Fibroblast of skin of right quadriceps (primary cell): ENCODE data around the gene TOP1.
"Not testable (repeated sequence)": the region's sequence is repeated elsewhere in the genome, so short reads cannot be mapped to it uniquely, and the experiment has no call there.

Experiments used
- DNase-seq: peaks from one replicate; pipeline ENCODE4 v3.0.0-alpha.2; 2013

TOP1 gene

DNA sequence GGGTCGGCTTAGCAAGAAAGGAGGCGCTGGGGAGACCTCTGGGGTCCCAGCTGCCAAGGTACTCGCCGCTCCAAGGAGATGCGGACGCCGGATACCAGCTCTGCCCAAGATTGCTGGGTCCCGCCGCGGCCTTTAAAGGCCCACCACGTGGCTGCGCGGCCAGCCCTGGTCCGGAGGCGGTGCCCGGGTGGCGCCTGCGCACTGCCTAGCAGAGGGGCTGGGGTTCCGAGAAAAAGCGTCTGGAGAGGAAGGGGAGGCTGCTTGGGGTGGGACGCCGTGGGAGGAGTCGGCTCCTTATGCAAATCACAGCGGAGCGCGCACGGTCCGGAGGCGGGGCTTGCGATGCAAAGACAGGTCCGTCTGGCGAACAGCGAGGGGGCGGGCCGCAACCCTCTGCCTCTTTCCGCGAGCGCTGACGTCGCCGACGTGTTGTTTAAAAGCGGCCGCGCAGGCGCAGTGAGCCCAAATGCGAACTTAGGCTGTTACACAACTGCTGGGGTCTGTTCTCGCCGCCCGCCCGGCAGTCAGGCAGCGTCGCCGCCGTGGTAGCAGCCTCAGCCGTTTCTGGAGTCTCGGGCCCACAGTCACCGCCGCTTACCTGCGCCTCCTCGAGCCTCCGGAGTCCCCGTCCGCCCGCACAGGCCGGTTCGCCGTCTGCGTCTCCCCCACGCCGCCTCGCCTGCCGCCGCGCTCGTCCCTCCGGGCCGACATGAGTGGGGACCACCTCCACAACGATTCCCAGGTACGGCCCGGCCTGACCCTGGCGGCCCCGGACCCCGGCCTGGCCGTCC, at the start of gene TOP1:
TSS of gene TOP1 (plus strand) at position 464 of the 791 bp plus-strand sequence. CDS start at position 710, 246 bp downstream.
- DNase-seq, result peak; percentile 100

GRCh38 chr20:40979247-40979646, 49.4 kb upstream of the TOP1 start:
- no peak for DNase-seq

DNA sequence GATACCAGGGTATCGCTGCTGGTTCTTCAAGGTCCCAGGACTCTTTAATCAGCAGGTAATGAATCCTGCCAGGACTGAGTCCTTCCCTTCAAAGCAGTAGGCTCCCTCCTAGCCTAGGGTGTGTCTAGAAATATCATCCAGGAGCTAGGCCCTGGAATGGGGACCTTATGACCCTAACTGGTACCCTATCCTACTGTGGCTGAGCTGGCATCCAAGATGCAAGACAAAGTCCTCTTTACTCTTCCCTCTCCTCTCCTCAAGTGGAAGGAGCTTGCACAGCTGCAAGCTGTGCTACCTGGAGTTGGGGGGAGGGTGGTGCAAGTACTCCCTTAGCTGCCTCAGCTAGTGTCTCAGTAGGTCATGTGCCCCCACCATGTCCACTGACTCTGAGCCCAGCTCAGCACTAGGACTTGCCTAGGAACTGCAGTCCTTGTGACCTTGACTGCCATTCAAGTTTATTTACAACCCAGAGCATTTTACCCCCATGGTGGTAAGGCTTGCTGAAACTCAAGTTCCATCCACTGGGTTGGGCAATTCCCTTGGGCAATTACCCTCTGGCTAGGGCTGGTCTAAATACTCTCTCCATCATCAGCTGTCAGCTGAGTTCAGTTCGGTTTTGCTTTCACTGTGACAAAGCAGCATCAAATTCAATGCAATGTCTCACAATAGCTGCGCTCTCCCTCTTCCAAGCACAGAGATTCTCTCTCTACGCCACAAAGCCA, 48.4 kb upstream of the TOP1 start:
- no peak for DNase-seq

GRCh38 chr20:40980828-40981310, 47.8 kb upstream of the TOP1 start:
- DNase-seq, result no peak

DNA sequence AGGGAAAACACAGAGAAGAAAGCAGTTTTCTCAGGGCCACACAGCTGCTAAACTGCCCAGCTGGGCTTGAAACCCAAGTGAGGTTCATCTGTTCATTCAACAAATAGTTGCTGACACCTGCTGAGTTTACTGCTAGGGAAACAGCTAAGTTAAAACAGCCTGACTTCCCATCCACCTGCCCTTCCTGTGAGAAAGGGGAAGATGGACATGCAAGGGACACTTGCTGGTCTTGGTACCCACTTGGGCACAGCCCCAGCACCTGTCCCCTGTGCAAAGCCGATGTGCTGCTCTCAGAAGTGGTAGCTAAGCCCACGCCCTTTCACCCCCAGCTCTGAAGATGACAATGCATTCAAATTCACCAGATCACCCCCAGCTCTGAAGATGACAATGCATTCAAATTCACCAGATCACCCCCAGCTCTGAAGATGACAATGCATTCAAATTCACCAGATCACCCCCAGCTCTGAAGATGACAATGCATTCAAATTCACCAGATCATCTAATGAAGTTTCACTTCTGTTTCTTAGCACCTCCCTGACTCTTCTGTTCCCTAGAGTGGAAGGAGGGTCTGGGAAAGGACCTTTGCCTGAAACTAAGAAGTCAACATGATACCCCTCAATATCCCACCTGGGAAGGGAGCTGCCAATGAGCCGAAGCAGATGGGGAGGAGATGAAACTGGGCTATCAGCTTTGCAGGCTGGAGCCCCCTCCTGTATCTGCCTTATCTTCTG, 46.0 kb upstream of the TOP1 start:
- no peak for DNase-seq

- no peak for DNase-seq
These were observed 44.7 kb upstream of the TOP1 start for GRCh38 chr20:40983898-40984297.

- DNase-seq, result no peak
These were observed 44.1 kb upstream of the TOP1 start for GRCh38 chr20:40984496-40984895.

DNA sequence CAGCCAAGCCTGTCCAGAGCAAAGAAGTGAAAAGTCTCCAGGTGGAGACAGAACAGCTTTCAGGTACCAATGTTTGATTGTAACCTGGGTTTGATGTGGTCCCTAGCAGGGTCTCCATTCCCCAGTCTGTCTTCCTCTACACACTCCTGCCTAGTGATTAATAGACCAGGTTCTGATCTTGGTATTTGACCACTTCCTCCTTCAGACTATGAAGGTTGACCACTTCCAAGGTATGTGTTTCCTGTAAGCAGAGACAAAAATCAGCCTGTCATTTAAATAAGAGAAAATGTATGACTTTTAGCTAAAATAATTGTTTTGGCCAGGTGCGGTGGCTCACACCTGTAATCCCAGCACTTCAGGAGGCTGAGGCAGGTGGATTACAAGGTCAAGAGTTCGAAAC, 41.8 kb upstream of the TOP1 start:
- no peak for DNase-seq

DNA sequence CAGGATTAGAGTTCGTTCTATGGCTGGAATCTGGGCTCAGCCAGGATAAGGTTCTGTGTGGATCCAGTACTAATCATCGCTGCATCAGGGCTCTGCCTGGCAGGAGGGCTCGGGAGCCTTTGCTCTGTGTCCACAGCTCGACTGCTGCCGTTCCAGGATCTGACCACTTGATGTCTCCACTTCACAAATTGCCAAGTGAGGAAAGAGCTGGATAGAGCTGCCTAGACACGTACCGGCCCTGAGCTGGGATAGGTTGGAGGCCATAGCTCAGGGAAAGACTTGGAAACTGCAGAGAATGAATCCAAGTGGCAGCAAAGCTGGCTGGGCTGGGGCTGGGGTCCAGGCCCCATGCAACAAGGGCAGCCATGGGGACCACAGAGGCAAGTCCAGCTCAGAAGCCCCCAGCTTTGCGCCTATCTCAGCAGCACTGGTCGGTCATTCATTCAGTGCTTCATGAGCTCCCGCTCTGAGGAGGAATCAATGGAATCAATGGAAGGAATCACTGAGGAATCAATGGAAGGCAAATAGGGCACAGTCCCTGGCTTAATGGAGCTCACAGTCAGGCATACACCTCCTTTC, 38.0 kb upstream of the TOP1 start:
- DNase-seq, result peak; percentile 83

GRCh38 chr20:40991181-40991889, 37.3 kb upstream of the TOP1 start:
- DNase-seq, result no peak

DNA sequence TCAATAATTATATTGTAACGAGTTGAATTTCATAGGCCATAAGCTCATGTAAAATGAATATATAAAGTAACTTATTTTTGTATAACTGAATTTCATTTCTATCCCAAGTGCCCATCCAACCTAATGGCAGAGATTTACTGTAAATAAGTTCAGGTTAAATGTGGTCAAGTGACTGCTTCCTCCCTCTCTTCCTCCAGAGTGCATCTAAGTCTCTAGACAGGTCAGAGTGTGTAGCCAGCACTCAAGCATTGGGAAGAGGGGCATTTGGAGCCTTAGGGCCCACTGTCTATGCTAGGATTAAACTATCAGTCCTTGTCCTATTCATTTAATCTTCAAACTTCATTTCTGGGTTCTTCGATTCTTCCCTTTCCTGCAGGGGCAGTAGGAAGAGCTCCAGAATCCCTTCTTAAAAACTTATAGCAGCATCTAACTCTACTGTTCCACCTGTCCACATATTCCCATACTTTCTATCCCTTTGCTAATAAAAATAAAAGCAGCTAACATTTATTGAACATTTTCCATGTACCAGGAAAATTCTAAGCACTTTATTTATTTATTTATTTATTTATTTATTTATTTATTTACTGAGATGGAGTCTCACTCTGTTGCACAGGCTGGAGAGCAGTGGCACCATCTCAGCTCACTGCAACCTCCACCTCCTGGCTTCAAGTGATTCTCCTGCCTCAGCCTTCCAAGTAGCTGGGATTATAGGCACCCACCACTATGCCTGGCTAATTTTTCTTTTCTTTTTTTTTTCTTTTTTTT, 36.1 kb upstream of the TOP1 start:
- DNase-seq, result no peak

DNA sequence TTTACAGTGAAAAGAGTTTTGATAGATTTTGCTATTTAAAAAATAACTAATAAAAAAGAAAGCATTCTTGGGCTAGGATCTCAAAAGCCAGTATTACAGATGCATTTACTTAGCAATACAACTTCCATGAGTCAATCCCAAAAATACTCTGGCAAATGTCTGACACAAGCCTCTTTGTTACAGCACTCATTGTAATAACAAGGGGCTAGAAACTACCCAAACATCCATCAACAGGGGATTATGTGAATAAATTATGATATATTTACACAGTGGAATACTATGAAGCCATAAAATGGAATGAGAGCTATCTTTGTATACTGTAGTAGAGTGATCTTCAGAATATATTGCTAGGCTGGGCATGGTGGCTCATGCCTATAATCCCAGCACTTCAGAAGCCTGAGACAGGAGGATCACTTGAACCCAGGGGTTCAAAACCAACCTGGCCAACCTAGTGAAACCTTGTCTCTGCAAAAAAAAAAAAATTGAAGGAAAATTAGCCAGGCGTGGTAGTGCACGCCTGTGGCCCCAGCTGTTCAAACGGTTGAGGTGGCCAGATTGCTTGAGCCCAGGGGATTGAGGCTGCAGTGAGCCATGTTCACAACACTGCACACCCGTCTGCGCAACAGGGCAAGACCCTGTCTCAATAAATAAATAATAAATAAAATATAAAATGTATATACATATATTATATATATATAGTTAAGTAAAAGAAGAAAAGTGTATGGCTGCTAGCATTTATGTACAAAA, 34.7 kb upstream of the TOP1 start:
- DNase-seq, result peak; percentile 53

- no peak for DNase-seq
These were observed 32.3 kb upstream of the TOP1 start for GRCh38 chr20:40996326-40996725.

- DNase-seq, result no peak
These were observed 31.5 kb upstream of the TOP1 start for GRCh38 chr20:40997116-40997515.

DNA sequence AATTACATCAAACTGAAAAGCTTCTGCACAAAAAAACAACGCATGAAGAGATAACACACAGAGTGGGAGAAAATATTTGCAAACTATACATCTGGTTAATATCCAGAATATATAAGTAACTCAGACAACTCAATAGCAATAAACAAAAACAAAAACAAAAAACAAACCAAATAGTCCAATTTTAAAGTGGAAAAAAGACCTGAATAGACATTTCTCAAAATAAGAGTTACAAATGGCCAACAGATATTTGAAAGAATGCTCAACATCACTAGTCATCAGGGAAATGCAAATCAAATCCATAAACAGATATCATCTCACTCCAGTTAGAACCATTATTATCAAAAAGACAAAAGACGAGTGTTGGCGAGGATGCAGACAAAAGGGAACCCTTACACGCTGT, 28.8 kb upstream of the TOP1 start:
- DNase-seq, result no peak

GRCh38 chr20:41000628-41001027, 28.0 kb upstream of the TOP1 start:
- no peak for DNase-seq

DNA sequence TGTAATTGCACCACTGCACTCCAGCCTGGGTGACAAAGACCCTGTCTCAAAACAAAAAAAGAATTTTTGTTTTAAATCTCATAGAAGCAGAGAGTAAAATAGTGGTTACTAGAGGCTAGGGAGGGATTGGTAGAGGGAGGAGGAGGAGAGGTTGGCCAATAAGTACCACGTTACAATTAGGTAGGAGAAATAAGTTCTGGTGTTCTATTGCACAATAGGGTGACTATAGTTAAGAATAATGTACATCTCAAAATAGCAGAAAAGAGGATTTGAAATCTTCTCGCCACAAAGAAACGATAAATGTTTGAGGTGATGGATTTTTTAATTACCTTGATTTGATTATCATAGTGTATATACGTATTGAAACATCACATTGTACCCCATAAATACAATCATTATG, 27.1 kb upstream of the TOP1 start:
- no peak for DNase-seq

DNA sequence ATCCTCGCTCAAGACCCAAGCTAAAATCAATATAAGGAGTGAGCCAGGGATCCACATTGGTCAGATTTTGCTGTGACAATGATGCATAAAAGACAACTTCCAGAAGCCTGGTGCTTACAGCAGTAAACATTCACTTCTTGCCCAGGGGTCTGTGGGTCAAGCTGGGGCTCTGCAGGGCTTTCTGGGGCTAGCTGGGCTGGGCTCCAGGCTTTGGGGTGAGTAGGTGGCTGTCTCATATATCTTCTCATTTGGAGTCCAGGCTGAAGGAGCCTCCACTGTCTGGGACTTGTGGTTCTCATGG, 25.8 kb upstream of the TOP1 start:
- no peak for DNase-seq

DNA sequence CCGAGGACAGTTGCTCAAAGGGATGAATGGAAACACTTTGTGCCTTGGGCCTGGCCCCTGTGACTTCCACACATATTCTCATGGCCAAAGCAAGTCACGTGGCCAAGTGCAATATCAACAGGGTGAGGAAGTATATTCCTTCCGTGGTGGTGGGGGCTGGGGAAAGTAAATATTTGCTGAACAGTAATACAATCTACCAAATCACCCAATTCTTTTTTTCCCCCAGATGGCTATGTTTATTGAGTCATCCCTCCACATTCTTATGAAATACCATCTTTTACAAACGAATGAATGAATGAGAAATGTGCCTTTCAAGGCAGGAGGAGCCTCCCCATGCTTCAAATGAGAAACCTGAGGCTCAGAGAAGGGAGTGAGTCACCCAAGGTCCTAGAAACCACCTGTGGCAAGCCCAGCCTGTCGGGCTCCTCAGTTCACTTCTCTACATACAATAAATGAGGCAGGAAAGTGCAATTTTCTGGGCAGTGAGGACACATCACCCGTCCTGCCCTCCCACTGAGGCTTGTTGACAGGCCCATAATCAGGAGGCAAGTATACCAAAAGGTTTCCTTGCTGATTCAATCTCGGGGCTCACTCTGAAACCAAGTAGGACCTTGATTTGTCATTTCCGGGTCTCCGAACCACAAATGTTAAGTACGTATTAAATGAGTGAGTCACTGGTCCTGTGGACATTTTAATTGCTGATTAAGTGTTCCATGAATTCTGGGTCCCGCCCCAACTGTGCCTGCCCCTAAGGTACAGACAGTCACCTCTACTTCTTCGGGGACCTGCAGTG, 25.3 kb upstream of the TOP1 start:
- peak; percentile 99 for DNase-seq

DNA sequence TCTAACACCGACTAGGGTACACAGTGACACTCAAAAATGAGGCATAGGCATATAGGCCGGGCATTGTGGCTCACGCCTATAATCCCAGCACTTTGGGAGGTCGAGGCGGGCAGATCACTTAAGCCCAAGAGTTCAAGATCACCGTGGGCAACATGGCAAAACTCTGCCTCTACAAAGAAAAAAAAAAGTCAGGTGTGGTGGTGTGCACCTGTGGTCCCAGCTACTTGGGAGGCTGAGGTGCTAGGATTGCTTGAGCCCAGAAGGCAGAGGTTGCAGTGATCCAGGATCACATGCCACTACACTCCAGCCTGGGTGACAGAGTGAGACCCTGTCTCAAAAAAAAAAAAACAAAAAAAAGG, 24.7 kb upstream of the TOP1 start:
- not testable (repeated sequence) for DNase-seq
